Activated naive CD8-positive, alpha-beta T cell (primary cell): ENCODE data around the gene OR9Q1.
"Not testable (repeated sequence)": the region's sequence is repeated elsewhere in the genome, so short reads cannot be mapped to it uniquely, and the experiment has no call there.

ENCODE experiments used
- H3K27ac Mint-ChIP-seq: one replicate; pipeline ENCODE4 v1.8.0; 2021; ENCODE audit warnings: mixed read lengths
- H3K27me3 Mint-ChIP-seq: one replicate; pipeline ENCODE4 v1.8.0; 2021; ENCODE audit warnings: mixed read lengths
- H3K36me3 Mint-ChIP-seq: one replicate; pipeline ENCODE4 v1.8.0; 2021; ENCODE audit warnings: mixed read lengths
- H3K4me1 Mint-ChIP-seq: one replicate; pipeline ENCODE4 v1.8.0; 2021; ENCODE audit warnings: low read depth, mixed read lengths
- H3K4me3 Mint-ChIP-seq: one replicate; pipeline ENCODE4 v1.8.0; 2021; ENCODE audit warnings: mild to moderate bottlenecking, mixed read lengths
- H3K9me3 Mint-ChIP-seq: one replicate; pipeline ENCODE4 v1.8.0; 2021; ENCODE audit warnings: low read depth, mixed read lengths

OR9Q1 gene, protein sequence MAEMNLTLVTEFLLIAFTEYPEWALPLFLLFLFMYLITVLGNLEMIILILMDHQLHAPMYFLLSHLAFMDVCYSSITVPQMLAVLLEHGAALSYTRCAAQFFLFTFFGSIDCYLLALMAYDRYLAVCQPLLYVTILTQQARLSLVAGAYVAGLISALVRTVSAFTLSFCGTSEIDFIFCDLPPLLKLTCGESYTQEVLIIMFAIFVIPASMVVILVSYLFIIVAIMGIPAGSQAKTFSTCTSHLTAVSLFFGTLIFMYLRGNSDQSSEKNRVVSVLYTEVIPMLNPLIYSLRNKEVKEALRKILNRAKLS

DNA sequence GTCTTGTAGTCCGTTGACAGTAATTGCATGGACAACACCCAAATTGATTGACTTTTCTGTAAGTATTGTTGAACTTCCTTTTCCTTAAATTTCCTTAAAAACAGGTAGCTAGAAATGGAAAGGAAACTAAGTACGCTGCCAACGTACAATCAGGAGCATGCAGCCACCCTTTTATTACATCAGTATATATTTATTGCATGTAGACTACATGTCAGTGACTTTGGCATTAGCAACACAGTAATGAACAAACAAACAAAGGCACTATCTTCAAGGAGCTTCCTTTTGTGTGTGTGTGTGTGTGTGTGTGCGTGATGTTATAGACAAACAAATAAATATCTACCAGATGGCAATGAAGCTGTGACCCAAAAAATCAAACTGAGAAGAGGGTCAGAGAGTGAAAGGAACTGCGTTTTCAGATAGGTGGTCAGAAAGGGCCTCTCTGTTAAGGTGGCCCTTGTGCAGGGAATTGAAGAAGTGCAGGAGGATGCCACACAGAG is at the start of gene OR9Q1:
OR9Q1 (plus strand) TSS at position 447 of the 497 bp plus-strand sequence. CDS start 155,564 bp downstream, outside the sequence.
- H3K4me1 Mint-ChIP-seq, result no peaks in the 10 kb centered on the region
- H3K27ac Mint-ChIP-seq, result no peak within 1 kb of the TSS
- no peak within 1 kb of the TSS for H3K4me3 Mint-ChIP-seq
- no peaks in the 10 kb centered on the region for H3K9me3 Mint-ChIP-seq
- H3K36me3 Mint-ChIP-seq, result no peaks in the 10 kb centered on the region
- no peaks in the 10 kb centered on the region for H3K27me3 Mint-ChIP-seq

DNA sequence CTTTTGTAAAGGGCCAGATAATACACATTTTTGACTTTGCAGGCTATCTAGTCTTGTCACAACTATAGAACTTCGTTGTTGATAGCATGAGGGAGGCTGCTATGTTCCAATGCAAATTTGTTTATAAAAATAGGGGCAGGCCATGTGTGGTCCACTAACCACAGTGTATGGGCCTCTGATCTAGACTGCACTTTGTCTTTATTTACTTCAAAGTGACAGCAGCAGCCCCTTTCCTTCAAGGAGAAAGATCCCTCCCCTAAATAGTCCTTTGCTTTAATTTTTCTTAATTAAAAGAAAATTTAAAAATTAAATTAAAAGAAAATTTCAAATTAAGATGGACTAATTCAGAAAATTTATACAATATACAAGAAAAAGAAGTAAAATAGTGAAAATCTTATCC is 49.5 kb upstream of the OR9Q1 start:
- Mint-ChIP-seq H3K4me1 (no peaks in the 10 kb centered on the region), H3K36me3 (peaks cover 2% of the 10 kb centered on the region), H3K4me3 (no peak overlapping the region), H3K9me3 (no peaks in the 10 kb centered on the region), H3K27me3 (peaks cover 11% of the 10 kb centered on the region), H3K27ac (no peak overlapping the region)

DNA sequence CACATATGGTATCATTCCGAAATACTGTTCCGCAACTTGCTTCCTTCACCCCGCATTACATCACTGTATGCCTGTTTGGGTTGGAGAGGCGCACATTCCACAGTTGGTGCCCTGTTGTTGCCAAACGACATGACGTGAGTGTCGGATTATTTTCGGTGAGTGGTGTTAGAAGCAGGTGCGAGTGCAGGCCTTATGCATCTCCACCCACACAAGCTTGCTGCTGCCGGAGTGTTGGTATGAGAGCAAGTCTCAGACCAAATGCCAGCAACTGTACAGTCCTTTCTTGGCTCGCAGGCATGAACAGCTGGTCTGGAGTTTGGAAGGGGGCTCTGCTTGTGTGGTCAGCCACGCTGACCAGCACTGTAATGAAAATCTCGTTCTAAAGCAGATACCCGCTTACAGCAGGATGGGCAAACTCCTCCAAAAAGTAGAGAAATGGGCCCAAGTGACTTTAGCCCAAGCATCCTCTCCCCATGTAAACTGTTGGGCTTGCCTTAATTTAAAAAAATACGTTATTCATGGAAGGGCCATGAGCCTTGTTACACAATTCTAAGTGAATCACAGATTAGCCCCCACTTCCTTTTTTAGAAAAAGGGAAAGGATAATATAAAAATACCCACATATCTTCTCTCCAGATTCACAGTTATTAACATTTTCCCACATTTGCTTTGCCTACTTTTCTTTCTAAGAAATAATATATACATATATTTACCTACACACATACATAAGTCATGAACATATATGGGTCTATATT is 48.7 kb upstream of the OR9Q1 start:
- peaks cover 2% of the 10 kb centered on the region for H3K36me3 Mint-ChIP-seq
- H3K27me3 Mint-ChIP-seq, result peaks cover 10% of the 10 kb centered on the region
- no peak overlapping the region for H3K27ac Mint-ChIP-seq
- H3K9me3 Mint-ChIP-seq, result no peaks in the 10 kb centered on the region
- H3K4me3 Mint-ChIP-seq, result no peak overlapping the region
- H3K4me1 Mint-ChIP-seq, result no peaks in the 10 kb centered on the region

DNA sequence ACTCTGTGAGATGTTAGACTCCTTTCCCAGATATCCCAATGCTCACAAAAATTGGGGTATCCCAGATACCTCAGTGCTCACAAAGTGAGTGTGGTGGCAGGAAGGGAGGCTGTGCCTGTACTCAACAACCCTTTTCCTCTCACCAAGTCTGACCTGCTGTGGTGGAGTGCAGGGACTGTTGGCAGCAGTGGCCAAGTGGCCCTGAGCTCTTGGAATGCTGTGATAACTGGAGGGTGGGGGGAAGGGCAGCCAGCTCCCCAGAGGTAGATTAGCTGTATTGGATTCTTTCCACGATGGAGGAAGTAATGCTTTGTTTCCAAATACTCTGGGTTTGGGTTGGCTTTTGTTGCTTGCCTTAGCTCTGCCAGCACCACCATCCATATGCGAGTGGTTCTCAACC is 46.0 kb upstream of the OR9Q1 start:
- Mint-ChIP-seq H3K27me3 (peaks cover 6% of the 10 kb centered on the region), H3K36me3 (no peaks in the 10 kb centered on the region), H3K9me3 (no peaks in the 10 kb centered on the region), H3K27ac (no peak overlapping the region), H3K4me3 (no peak overlapping the region), H3K4me1 (no peaks in the 10 kb centered on the region)

DNA sequence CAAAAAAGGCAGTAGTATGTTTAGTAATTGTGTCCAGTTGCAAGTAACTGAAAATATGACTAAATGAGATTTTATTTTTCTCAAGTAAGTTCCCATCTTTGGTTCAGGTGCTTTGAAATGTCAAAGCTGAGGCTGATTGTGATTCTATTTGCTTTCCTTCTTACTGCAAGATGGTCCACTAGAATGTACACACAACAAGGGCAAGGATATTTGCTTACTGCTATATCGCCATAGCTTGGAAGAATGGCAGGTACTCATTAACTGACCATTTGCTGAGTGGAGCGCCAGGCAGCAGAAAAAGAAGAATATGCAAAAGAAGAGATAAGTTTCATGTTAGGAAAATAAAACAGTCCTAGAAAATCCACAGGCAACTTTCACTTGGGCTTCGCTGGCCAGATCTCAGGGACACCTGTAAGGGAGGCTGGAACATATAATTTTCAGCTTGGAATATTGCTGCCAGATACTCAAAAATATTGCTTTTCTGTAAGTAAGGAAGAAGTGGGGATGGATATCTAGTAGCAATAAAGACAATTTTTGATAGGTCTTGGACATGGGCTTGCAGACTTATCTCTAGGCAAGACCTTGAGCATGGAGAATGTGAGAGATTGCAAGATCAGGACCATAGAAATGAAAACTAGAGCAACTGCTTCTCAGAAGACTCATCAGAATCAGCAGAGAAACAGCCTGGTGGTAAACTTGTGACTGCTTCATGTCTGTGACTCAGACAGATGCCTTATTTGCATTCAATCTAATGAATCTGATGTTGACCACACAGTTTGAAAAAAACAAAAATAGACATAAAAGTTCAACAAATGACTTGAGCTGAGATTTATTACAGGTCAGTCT is 44.8 kb upstream of the OR9Q1 start:
- Mint-ChIP-seq H3K4me3 (no peak overlapping the region), H3K27me3 (no peaks in the 10 kb centered on the region), H3K27ac (no peak overlapping the region), H3K9me3 (no peaks in the 10 kb centered on the region), H3K4me1 (no peaks in the 10 kb centered on the region), H3K36me3 (no peaks in the 10 kb centered on the region)

DNA sequence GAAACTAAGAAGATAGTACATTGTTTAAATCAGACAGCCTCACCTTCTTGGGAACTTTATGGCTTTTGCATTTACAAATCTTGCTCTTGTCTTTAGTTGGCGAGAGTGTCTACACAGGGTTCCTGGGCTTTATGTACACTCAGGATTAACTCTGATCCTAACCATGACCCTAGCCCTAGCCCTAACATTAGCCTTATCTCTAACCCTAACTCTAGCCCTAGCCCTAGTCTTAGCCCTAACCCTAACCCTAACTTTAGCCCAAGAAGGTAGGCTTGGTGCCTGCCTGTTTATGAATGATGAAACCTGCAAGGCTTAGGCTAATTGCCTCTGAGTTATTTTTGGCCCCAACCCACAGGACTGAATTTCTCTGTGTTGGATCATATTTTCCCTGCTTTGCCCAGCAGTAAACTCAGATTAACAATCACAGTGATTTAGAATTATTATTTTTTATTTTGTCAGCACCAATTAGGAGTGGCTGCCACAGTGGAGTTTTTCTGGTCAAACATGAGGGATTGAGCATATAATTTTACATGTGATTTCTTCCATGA is 44.1 kb upstream of the OR9Q1 start:
- Mint-ChIP-seq H3K9me3 (no peaks in the 10 kb centered on the region), H3K36me3 (no peaks in the 10 kb centered on the region), H3K27me3 (no peaks in the 10 kb centered on the region), H3K4me3 (no peak overlapping the region), H3K27ac (no peak overlapping the region), H3K4me1 (no peaks in the 10 kb centered on the region)

DNA sequence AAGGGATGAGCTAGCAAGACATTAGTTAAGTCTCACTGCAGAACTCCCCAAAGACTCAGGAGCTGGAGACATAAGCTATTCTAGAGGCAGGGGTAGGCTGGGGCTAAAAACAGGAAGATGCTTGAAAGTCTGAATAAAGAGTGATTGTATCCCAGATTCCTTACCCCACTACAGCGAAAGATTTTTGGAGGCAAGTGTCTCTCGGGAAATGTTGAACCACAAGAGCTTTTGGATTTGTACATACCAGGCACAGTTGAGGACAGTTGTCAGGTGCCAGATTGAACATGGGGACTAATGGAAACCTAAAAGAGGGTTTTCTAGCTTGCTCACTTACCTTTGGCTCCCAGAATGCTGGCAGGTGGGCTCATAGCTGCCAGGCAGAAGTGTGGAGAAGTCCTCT is 43.5 kb upstream of the OR9Q1 start:
- Mint-ChIP-seq H3K27ac (no peak overlapping the region), H3K9me3 (no peaks in the 10 kb centered on the region), H3K4me3 (no peak overlapping the region), H3K27me3 (no peaks in the 10 kb centered on the region), H3K4me1 (no peaks in the 10 kb centered on the region), H3K36me3 (no peaks in the 10 kb centered on the region)

DNA sequence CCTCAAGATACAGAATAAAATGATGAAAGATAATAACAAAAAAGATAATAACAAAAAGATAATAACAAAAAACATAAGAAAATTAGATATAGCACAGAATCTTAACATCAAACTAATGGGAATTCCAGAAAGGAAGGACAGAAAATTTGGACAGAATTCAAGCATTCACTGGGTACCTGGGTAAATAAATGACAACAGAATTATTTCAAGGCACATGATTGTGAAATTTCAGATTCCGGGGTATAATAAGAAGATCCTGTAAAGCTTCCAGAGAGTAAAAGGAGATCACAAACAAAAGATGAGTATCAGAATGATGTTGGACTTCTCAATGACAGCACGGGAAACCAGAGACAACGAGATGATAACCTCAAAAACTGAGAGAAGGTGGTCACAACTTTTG is 42.1 kb upstream of the OR9Q1 start:
- H3K27me3 Mint-ChIP-seq, result no peaks in the 10 kb centered on the region

DNA sequence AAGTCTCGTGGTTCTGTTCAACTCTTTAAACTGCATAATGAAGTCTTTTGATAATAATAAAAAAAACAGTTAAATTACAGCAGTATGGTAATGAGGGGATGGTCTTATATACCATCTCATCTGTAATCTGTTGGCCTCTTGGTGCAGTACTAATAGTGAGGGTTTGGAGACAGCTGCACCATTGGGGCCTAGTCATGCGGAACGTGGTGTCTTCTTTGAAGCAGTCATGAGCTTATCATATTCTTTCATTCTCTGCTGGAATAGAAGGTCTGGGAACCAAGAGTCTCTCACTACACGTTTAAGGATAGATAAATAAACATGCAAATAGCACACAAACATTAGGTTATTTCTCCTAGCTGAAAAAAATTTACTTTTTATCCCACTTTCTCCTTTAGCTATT is 40.9 kb upstream of the OR9Q1 start:
- Mint-ChIP-seq H3K4me1 (no peaks in the 10 kb centered on the region), H3K9me3 (no peaks in the 10 kb centered on the region), H3K27ac (no peak overlapping the region), H3K27me3 (no peaks in the 10 kb centered on the region), H3K4me3 (no peak overlapping the region), H3K36me3 (no peaks in the 10 kb centered on the region)

More for the DNA sequence above, 42.1 kb upstream of the OR9Q1 start:
- Mint-ChIP-seq H3K36me3 (no peaks in the 10 kb centered on the region), H3K4me3 (no peak overlapping the region), H3K27ac (no peak overlapping the region), H3K4me1 (no peaks in the 10 kb centered on the region), H3K9me3 (no peaks in the 10 kb centered on the region)

DNA sequence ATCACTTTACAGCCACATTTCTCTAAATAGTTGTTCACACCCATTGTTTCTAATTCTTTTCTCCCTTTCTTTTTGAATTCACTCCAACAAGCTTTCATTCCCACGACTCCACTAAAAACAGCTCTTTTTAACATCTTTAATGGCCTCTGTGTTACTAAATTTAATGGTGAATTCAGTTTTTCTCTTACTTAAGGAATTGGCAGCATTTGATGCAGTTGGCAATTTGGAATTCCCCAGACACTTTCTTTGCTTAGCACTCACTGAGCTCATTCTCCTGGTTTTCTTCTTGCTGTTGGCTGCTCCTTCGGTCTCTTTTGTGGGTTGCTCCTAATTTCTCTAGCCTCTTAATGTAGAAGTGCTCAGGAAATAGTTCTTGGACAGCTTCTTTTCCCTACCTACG is 40.5 kb upstream of the OR9Q1 start:
- Mint-ChIP-seq H3K36me3 (no peaks in the 10 kb centered on the region), H3K27ac (no peak overlapping the region), H3K27me3 (no peaks in the 10 kb centered on the region), H3K4me1 (no peaks in the 10 kb centered on the region), H3K9me3 (no peaks in the 10 kb centered on the region), H3K4me3 (no peak overlapping the region)

DNA sequence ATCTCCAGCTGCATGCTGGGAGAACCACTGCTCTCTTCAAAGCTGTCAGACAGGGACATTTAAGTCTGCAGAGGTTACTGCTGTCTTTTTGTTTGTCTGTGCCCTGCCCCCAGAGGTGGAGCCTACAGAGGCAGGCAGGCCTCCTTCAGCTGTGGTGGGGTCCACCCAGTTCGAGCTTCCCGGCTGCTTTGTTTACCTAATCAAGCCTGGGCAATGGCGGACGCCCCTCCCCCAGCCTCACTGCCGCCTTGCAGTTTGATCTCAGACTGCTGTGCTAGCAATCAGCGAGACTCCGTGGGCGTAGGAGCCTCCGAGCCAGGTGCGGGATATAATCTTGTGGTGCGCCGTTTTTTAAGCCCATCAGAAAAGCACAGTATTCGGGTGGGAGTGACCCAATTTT is 24.2 kb upstream of the OR9Q1 start:
- peaks cover 11% of the 10 kb centered on the region for H3K27me3 Mint-ChIP-seq
- H3K27ac Mint-ChIP-seq, H3K9me3 Mint-ChIP-seq, H3K4me3 Mint-ChIP-seq, H3K36me3 Mint-ChIP-seq, H3K4me1 Mint-ChIP-seq: not testable (repeated sequence)

DNA sequence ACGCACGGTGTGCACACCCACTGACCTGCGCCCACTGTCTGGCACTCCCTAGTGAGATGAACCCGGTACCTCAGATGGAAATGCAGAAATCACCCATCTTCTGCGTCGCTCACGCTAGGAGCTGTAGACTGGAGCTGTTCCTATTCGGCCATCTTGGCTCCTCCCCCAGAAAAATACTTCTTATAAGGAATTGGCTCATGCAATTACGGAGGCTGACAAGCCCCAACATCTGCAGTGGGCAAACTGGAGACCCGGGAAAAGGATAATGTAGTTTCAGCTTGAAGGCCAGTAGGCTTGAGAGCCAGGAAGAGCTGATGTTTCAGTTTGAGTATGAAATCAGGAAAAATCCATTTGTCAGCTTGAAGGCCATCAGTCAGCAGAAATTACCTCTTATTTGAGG is 23.7 kb upstream of the OR9Q1 start:
- H3K4me3 Mint-ChIP-seq, H3K27ac Mint-ChIP-seq, H3K9me3 Mint-ChIP-seq: not testable (repeated sequence)

DNA sequence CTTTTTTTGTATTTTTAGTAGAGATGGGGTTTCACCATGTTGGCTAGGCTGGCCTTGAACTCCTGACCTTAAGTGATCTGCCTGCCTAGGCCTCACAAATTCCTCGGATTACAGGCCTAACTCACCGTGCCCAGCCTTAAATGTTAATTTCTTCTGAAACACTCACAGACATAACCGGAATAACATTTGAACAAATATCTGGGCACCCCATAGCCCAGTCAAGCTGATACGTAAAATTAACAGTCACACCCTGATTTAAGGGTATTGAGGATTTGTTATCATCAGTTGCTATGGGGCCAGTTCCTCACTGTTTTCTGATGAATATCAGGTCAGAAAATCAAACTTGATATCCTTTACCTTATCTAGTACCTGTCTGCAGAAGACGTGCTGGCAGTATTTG is 23.0 kb upstream of the OR9Q1 start:
- peaks cover 4% of the 10 kb centered on the region for H3K4me1 Mint-ChIP-seq
- H3K4me3 Mint-ChIP-seq, result no peak overlapping the region
- no peak overlapping the region for H3K27ac Mint-ChIP-seq
- no peaks in the 10 kb centered on the region for H3K36me3 Mint-ChIP-seq
- peaks cover 16% of the 10 kb centered on the region for H3K27me3 Mint-ChIP-seq
- H3K9me3 Mint-ChIP-seq, result no peaks in the 10 kb centered on the region

More for the DNA sequence above, 23.7 kb upstream of the OR9Q1 start:
- peaks cover 13% of the 10 kb centered on the region for H3K27me3 Mint-ChIP-seq
- not testable (repeated sequence) for H3K4me1 Mint-ChIP-seq, H3K36me3 Mint-ChIP-seq

DNA sequence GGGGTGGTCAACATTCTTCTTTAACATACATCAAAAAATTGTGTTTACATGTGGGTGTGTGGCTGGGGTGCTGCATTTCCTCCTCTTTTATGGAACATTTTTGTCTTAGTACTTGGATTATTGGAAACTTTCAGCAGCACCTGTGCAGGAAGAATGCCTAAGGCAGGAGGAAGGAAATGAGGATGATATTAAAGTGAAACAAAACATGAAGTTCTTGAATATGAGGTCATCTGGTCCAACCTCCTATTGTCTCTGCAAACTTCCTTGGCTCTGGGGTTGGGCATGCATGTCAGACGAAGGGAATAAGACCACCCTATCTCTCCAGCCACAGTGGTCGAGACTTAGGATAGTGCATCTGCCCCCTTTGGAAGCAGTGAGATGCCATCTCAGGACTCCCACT is 20.6 kb upstream of the OR9Q1 start:
- H3K27ac Mint-ChIP-seq, result no peak overlapping the region
- peaks cover 22% of the 10 kb centered on the region for H3K27me3 Mint-ChIP-seq
- no peaks in the 10 kb centered on the region for H3K36me3 Mint-ChIP-seq
- H3K4me3 Mint-ChIP-seq, result no peak overlapping the region
- no peaks in the 10 kb centered on the region for H3K9me3 Mint-ChIP-seq
- peaks cover 4% of the 10 kb centered on the region for H3K4me1 Mint-ChIP-seq

DNA sequence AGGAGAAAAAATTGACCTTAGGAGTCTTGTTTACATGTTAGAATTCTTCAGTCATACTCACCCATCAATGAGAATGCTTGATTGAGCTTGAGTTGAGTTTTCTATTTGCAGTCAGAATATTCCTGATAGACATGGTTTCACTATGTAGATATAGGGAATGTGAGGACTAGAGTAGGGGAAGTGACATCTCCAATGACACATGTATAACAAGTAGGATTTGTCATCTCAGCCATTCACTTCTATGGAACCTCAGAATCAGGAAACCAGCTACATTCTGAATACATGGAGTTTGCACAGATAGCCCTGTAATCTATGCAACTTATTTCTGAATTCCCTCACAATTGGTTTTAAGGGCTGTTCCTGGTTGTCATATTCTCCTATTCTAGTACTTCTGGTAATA is 20.1 kb upstream of the OR9Q1 start:
- H3K27me3 Mint-ChIP-seq, result peaks cover 22% of the 10 kb centered on the region
- H3K4me1 Mint-ChIP-seq, result peaks cover 4% of the 10 kb centered on the region
- H3K4me3 Mint-ChIP-seq, result no peak overlapping the region
- no peaks in the 10 kb centered on the region for H3K9me3 Mint-ChIP-seq
- no peak overlapping the region for H3K27ac Mint-ChIP-seq
- H3K36me3 Mint-ChIP-seq, result no peaks in the 10 kb centered on the region
